SKM-1 treated with dmso at 0.1 percent for 144 hours (cell line): ENCODE data around the gene TGFBRAP1.
"Not testable (repeated sequence)": the region's sequence is repeated elsewhere in the genome, so short reads cannot be mapped to it uniquely, and the experiment has no call there.

Experiments
- DNase-seq: peaks from one replicate; lab custom pipeline; 2025; ENCODE audit not compliant: unreplicated experiment; lab: John Stamatoyannopoulos, UW

Gene TGFBRAP1

DNA sequence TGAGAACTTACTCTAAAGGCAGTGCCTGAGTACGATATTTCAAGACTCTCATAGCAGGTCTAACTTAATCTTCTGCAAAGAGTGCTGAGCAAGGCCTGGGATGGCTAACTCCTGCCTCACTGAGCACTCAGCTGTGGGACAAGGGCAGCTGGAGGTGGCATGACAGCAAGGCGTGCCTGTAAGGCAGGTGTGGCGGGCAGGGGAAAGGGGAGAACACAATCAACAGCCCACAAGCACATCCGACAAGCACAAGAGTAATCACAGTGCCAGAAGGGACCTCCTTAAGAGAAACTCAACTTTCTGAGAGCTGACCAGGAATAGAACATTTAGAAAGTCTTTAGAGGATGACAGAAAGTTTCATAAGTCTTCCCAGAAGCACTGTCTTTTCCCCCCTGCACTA is 46.0 kb downstream of the TGFBRAP1 start:
- no peak for DNase-seq

DNA sequence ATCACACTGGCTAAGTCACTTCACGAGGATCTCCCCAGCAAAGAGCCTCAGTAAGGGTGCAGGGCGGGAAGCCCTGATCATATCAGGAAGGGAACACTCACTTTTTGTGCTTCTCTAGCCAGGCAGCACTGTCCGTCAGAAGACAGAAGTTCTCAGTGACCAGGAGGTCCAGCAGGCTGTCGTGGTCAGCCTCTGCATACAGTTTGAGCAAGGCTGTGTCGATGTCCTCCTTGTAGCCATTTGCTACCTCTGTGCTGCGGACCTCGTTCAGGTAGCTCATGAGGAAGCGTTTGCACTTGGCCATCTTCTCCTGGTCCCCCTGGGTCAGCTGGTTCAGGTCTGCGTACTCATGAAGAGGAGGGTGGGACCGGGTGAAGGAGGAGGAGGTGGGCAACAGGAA is 49.3 kb downstream of the TGFBRAP1 start:
- no peak for DNase-seq

DNA sequence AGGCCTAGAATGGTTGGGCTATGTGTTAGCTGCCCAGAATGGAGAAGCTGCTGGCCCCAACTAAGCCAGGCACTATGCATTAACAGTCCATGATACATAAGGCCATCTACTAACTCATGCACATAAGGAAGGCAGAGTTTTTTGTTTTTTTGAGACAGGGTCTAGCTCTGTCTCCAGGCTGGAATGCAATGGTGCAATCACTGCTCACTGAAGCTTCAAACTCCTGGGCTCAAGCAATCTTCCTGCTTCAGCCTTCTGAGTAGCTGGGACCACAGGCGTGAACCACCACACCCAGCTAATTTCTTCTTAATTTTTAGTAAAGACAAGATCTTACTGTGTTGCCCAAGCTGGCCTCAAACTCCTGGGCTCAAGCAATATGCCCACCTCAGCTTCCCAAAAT is 50.4 kb downstream of the TGFBRAP1 start:
- DNase-seq = no peak

DNA sequence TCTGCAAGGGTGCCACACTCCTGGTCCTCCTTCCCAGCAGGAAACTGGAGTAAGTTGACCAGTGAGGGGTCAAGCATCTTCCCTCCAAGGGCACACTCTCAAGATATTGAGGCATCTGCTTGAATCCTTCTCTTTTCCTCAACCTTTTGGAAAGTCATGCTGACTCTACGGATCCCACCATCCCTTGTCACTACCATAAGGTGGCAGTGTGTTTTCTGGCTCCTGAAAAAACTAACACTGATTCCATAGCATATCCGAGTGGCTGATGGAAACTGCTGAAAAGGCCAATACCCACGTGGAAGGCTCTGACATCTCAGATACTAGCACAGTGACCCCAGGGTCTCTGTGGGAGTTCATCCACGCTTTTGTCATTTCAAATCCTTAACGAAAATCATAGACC is 50.9 kb downstream of the TGFBRAP1 start:
- no peak for DNase-seq

DNA sequence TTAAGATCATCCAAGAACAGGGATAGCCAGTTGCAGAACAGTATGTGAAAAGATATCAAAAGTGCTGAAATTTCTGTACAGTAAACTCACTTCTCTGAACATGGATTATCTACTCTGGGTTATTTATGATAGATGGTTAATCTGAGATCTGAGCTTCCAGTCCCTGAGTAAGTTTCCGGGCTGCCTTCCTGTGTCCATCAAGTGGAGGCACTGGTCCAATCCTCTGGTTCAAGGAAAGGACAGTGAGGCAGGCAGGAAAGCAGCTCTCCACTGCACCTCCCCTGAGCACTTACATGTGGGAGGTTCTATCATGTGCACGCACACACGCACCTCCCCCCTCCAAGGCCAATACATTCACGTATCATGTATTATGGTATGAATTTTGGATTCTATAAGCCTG is 55.5 kb downstream of the TGFBRAP1 start:
- DNase-seq = no peak

DNA sequence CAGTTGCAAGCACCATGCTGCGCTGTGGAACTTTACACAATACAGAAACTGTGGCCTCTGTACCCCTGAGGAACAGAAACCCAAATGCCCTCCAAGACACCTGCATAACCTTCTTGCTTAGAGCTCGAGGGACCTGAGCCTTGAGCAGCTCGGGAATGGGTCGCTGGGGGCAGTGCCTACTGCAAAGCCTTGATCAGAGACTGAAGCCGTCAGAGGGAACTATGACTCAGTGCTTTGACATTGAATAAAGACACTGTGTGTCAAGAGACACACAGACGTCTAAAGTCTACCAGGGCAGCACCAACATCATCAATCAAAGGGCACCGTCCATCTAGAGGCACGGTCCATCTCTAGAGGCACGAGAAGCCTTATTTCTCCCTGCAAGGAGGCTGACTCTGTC is 57.4 kb downstream of the TGFBRAP1 start:
- no peak for DNase-seq

DNA sequence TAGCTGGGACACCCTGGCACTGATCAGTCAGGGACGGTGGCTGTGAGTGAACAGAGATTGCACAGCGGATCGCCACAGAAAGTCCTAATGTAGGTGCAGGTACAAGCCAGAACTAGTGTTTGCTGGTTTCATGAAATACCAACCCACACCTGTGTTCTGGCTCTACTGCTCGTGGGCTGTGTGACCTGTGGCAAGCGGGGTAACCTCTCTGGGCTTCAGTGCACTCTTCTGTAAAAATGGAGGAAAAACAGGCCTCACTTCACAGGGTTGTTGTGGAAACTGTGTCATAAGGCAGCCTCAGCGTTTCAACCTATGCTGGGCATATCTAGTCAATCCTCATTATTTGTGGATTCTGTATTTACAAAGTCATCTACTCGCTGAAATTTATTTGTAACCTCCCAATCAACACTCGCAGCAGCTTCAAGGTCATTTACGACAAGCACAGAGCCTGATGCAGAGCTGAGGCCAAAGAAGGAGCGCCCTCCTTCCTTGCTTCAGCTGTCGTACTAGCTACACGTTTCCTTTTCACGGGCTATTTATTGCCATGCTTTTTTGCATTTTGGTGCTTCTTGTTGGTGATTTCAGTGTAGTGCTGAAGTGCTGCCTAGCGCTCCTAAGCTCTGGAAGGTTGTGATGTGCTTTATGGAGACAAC is 58.0 kb downstream of the TGFBRAP1 start:
- DNase-seq = no peak

DNA sequence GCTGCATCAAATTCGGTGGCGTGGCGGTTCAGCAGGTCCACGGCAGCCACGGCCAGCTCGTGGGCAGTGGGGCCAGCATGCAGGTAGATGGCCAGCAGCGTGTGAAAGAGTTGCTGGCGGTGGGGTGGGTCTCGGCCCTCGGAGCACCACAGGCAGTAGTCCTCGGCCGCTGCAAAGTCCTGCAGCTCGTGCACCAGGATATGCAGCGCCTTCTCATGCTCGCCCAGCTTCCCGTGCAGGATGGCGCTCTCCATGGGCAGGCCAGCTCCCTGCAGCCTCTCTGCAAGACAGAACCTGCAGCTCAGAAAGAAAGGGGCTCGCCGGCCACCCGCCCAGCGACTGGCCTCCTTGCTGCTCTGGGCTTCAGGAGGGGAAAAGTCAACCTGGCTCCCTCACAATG is 60.1 kb downstream of the TGFBRAP1 start:
- no peak for DNase-seq

DNA sequence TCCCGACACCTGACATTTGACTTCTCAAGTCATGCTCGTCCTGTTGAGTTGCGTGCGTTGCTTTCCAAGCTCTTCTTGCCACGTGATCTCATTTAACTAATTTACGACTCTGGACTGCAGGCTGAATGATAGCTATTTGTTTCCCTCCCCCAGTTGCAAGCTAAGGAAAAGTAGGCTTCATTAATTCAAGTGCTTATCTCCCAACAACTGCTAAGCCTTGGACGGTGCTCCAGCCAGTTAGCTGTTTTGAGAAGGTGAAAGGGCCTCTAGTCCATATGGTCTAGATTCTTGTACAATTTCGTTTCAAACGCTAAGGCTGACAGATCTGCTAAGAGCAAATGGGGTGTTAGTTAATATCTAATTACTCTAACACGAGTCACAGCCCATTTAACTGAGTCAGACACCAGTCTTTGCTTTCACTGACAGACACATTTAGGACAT is 66.9 kb downstream of the TGFBRAP1 start:
- no peak for DNase-seq

DNA sequence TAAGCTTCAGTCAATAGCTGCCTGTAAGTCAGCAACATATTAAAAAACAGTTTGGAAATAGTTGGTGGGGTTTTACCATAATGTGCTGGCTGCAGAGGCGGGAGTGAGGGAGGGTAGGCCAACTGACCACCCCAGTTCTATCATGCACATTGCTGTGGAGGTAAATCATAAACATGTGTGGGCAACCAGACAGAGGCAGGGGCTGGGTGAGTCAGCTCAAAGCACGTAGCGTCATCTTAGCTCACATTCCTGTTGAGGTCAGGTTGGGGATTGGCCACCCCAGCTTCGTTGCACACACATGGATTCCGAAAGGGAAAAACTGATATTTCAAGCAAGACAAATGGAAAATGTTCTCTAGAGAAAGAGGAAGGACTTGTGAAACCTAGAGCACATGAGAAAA is 68.5 kb downstream of the TGFBRAP1 start:
- no peak for DNase-seq

DNA sequence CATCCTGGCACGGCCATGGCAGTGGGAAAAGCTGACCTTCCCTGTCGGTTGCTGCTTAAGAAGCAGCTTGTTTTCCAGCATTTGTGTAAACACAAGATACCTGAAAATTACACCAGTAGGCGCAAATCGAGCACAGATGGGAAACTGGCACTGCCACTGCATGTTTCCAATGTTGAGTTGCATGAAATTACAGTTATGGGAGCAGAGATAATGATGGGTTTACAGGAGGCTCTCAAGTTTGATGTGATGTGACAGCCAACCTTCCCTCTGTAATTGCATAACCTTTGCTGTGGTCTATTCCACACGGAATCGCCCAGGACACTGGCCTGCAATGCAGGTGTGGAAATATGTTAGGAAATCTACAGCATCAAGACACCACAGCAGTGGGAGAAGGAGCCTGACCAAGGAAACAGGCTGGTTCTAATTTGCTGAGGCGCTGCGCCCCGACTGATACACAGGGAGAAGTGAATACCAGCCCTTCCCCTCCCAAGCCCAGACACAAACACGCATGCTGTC is 70.6 kb downstream of the TGFBRAP1 start:
- no peak for DNase-seq

DNA sequence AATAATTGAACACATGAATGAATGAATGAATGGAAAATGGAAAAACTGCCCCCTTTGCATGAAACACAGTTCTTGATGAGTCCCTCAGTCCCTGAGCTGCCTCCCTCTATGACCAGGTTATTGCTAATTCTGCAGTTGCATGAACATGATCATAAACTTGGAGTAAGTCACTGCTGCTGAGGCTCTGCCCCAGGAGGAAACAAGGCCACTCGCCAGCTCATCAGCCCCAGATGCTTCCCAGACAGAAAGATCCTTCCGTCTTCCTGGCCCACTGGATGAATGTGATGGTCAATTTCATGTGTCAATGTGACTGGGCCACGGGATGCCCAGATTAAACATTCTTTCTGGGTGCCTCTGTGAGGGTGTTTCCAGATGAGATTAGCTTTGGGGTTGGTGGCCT is 71.6 kb downstream of the TGFBRAP1 start:
- DNase-seq = no peak

DNA sequence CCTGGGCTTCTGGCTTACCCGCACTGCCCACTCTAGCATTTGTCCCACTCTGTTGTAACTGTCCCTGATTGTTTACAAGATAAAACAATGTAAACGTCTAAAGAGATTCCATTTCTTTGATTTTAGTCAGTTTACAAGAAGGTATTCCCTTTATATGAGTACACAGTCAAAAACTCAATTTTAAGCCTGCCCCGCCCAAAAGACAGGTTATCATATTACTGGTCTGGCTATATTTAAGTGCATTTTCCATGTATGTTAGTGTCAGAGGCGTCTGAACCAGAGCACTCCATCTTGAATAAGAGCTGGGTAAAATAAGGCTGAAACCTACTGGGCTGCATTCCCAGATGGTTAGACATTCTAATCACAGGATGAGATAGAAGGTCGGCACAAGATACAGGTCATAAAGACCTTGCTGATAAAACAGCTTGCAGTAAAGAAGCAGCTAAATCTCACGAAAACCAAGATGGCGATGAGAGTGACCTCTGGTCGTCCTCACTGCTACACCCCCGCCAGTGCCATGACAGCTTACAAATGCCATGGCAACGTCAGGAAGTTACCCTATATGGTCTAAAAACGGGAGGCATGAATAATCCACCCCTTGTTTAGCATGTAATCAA is 73.0 kb downstream of the TGFBRAP1 start:
- DNase-seq = no peak

DNA sequence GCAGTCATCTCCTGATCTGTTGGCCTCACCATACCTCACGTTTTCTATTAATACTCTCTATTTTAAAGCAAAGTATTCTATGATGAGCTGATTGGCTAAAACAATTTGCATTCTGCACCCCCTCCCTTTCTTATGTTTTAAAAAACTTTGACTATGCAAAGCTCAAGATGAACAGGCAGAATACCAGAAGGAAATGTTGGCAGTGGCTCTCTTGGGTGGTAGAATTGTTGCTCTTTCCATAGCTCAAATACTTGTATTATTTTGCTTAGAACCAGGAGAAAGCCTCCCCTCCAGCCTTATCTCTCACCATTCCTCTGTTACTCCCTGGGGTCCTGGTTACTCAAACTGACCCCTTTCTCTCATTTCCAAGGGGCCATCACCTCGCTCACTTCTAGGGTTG is 73.6 kb downstream of the TGFBRAP1 start:
- no peak for DNase-seq

DNA sequence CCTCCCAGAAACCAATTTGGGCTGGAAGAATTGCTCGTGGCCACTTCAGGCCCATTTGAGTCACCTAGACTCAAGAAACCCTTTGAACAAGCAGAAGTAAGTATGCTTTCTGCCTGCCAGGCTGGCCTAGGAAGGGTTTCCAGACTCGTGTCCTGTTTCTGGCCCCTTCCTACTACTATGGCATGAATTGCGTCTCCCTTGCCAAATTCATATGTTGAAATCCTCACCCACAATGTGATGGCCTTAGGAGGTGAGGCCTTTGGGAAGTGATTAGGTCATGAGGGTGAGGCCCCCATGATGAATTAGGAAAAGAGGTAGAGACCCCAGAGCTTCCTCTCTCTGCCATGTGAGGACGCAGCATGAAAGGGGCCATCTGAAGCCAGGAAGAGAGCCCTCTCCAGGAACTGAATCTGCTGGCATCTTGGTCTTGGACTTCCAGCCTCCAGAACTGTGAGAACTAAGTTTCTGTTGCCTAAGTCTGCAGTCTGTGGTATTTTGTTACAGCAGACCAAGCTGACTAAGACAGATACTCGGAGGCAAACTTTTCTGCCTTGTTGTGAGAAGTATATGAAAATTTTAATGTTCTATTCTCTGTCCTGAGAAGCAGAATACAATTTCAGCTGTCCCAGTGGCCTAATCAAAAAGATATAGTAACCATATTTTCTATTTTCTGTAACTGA is 74.9 kb downstream of the TGFBRAP1 start:
- peak; percentile 75 for DNase-seq

DNA sequence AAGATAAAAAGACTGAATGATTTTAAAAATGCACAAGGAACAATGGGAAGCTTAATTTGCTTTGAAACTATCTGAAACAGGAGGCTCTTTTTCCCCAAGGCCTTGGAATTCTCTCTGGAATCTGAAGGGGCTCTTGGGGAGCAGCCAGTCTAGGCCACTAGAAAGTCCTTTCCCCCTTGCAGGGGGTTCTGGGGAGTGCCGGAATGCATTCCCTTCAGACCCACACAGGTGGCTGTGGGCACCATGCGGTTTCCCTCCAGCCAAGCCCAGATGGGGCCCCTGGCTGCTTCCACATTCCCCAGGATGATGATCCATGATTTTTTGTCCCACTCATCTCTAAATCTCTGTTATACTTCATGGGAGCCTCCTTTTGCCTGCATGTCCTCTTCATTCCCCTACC is 77.3 kb downstream of the TGFBRAP1 start:
- no peak for DNase-seq

DNA sequence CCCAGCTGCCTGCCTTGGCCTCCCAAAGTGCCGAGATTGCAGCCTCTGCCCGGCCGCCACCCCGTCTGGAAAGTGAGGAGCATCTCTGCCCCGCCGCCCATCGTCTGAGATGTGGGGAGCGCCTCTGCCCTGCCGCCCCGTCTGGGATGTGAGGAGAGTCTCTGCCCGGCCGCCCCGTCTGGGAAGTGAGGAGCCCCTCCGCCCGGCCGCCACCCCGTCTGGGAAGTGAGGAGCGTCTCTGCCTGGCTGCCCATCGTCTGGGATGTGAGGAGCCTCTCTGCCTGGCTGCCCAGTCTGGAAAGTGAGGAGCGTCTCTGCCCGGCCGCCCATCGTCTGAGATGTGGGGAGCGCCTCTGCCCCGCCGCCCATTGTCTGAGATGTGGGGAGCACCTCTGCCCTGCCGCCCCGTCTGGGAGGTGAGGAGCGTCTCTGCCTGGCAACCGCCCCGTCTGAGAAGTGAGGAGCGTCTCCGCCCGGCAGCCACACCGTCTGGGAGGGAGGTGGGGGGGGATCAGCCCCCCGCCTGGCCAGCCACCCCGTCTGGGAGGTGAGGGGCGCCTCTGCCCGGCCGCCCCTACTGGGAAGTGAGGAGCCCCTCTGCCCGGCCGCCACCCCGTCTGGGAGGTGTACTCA is 78.4 kb downstream of the TGFBRAP1 start:
- DNase-seq = not testable (repeated sequence)

DNA sequence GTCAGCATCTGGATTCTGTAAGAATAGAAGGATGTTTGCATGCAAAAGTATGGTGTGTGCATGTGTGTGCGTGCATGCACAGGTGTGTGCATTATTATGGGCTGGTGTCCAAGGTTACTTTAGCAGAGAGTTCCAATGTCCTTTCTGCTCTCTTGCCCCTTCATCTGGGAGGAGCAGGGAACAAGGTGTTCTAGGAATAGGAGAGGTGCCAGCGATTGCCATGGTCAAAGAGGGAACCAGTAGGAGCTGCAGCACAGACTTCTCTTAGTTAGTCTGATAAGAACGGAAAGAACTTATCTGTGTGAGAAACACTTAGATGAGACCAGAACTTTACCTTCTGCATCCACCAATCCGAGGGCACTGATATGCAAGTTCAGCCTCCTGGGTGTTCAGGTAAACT is 79.6 kb downstream of the TGFBRAP1 start:
- no peak for DNase-seq

DNA sequence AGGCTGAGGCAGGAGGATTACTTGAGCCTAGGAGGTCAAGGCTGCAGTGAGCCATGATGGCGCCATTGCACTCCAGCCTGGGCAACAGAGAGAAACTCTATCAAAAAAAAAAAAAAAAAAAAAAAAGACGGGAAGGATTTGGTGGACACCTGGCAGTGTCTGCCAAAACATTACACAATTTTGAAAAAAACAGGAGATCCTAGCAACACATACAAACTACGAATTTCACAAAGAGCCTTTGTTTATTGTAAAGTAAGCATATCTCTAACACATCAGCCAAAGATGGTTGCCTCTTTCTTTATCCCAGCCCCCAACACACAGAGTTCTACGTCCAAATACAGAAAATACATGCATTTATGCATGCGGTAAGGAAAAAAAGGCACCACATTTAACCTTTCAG is 80.4 kb downstream of the TGFBRAP1 start:
- DNase-seq = no peak

DNA sequence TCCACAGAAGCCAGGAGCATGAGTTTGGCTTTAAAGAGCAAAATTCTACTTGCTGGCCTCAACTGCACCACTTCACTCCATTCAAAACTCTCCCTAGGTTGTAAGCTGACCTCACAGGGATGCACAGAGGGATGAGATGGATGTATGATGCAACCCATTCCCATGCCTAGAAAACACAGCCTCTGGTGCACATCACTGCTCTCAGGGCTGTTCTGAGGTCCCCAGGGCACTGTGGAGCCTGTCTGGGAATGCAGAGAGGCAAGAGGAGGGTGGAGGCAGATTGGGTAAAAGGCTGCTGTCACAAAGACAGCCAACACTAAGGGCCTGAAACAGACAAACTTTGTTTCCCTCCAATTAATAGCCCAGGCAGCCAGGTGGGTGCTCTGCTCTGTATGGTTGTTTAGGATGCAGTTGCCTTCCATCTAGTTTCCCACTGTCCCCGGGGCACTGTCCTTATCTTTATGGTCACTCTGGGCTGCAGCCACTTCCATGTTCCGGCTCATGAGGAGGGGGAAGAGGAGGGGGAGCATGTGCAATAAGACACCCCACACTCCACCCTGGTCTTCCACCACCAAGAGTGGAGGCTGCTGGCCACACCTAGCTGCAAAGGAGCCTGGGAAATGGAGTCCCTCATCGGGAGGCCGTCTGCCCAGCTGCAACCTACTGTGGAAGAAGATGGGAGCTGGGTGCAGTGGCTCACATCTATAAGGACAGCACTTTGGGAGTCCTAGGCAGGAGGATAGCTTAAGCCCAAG is 81.0 kb downstream of the TGFBRAP1 start:
- no peak for DNase-seq

DNA sequence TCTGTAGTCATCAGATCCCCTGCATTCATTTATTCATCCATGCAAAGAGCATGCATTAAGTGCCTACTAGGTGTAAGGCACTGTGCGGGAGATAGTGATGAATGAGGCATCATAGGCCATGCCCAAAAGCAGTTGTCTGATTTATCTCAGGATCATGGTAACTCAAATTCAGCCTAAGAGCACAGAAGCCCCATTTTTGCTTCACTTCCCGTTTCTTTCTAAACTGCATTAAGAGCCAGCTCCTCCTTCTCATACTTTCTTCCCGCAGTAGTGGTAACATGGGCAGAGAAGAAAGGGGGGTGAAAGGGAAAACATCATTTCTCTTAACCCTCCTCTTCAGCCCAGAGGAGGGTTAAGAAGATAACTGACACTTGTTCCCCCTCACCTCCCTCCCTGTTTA is 85.1 kb downstream of the TGFBRAP1 start:
- peak; percentile 37 for DNase-seq
